ENCODE measurements around the gene LTV1.
"Not testable (repeated sequence)": the region's sequence is repeated elsewhere in the genome, so short reads cannot be mapped to it uniquely, and the experiment has no call there.

The LTV1 gene, protein sequence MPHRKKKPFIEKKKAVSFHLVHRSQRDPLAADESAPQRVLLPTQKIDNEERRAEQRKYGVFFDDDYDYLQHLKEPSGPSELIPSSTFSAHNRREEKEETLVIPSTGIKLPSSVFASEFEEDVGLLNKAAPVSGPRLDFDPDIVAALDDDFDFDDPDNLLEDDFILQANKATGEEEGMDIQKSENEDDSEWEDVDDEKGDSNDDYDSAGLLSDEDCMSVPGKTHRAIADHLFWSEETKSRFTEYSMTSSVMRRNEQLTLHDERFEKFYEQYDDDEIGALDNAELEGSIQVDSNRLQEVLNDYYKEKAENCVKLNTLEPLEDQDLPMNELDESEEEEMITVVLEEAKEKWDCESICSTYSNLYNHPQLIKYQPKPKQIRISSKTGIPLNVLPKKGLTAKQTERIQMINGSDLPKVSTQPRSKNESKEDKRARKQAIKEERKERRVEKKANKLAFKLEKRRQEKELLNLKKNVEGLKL

DNA sequence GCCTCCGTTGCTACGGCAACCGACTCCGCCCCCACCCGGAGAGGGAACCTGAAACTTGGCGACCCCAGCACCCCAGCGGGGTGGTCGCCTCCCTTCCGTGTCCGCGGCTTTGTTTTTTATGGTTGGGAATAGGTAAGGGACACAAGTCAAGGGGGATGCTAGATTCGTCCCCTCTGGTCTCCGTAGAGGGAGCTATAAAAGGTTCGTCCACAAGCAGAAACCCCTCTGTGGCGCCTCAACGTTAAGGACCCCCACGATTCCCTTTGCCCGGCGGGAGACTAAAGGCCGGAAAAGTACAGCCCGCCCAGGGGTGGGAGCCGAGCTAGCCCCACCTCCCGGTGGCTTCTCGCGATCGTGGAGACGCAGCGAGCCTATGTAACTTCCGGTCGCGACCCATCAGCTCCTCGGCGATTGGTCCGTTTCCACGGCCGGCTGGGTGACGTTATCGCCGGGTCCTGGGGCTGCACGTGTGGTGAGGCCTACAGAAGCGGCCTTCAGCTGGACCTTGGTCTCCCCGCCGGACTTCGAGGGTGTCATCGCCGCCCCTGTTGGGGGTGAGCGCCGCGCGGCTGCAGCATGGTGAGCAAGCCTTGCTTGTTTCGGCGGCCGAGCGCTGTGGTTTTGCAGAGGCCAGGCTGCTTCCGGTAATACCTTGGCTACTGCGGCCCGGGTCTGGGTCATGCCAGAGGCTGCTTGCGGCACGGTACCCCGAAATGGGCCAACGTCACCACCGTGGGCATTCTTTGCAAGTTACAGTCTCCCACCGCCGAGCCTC, at the start of gene LTV1:
Gene LTV1 (plus strand): TSS at position 437 of the 775 bp plus-strand sequence. CDS start 140 bp downstream, at position 577.
- in situ Hi-C loops (cut with MboI; ENCODE audit: low sequenced_read_pairs, unreplicated experiment): no loop called here
- TF ChIP-seq CTCF (IDR thresholded peaks at IDR 0.05; ENCODE audit: borderline replicate concordance, control extremely low read depth, extremely low read depth, insufficient read depth, missing control alignments): no peak
- peak; percentile 99 for DNase-seq (ENCODE audit: low spot score)

DNA sequence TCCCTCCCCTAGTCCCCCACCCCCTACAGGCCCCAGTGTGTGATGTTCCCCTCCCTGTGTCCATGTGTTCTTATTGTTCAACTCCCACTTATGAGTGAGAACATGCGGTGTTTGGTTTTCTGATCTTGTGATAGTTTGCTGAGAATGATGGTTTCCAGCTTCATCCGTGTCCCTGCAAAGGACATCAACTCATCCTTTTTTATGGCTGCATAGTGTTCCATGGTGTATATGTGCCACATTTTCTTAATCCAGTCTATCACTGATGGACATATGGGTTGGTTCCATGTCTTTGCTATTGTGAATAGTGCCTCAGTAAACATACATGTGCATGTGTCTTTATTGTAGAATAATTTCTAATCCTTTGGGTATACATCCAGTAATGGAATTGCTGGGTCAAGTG, 46.6 kb upstream of the LTV1 start:
- in situ Hi-C loops (cut with MboI; ENCODE audit: low sequenced_read_pairs, unreplicated experiment); DNase-seq (ENCODE audit: low spot score): not testable (repeated sequence)

DNA sequence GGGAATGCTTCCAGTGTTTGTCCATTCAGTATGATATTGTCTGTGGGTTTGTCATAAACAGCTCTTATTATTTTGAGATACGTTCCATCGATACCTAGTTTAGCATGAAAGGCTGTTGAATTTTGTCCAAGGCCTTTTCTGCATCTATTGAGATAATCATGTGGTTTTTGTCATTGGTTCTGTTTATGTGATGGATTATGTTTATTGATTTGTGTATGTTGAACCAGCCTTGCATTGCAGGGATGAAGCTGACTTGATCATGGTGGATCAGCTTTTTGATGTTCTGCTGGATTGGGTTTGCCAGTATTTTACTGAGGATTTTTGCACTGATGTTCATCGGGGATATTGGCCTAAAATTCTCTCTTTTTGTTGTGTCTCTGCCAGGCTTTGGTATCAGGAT, 44.7 kb upstream of the LTV1 start:
- DNase-seq (ENCODE audit: low spot score); in situ Hi-C loops (cut with MboI; ENCODE audit: low sequenced_read_pairs, unreplicated experiment): not testable (repeated sequence)

- DNase-seq (ENCODE audit: low spot score): no peak
- in situ Hi-C loops (cut with MboI; ENCODE audit: low sequenced_read_pairs, unreplicated experiment): no loop called here
- no peak for TF ChIP-seq CTCF (IDR thresholded peaks at IDR 0.05; ENCODE audit: borderline replicate concordance, control extremely low read depth, extremely low read depth, insufficient read depth, missing control alignments)
Measured at GRCh38 chr6:143802833-143803565, 40.1 kb upstream of the LTV1 start.

GRCh38 chr6:143803769-143804568, 39.2 kb upstream of the LTV1 start:
- no peak for DNase-seq (ENCODE audit: low spot score)
- in situ Hi-C loops (cut with MboI; ENCODE audit: low sequenced_read_pairs, unreplicated experiment): no loop called here

DNA sequence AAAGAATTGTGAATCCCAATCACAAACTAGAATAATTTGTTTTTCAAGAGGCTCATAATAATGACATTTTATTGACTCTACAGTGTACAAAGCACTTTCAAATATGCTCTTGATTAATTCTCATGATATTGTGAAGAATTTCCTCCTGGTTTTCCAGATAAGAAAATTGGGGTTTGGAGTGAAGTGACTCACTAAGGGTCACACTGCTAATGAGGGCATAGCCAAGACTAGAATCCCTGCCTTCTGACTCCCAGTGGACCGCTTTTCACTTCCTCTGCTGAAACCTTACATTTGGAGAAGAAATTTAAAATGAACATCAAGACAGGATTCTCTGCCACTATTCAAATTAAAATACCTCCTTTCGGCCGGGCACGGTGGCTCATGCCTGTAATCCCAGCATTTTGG, 38.3 kb upstream of the LTV1 start:
- TF ChIP-seq CTCF (IDR thresholded peaks at IDR 0.05; ENCODE audit: borderline replicate concordance, control extremely low read depth, extremely low read depth, insufficient read depth, missing control alignments): no peak
- in situ Hi-C loops (cut with MboI; ENCODE audit: low sequenced_read_pairs, unreplicated experiment): no loop called here
- DNase-seq (ENCODE audit: low spot score): no peak

More at GRCh38 chr6:143803769-143804568, 39.2 kb upstream of the LTV1 start:
- no peak for TF ChIP-seq CTCF (IDR thresholded peaks at IDR 0.05; ENCODE audit: borderline replicate concordance, control extremely low read depth, extremely low read depth, insufficient read depth, missing control alignments)
